ENCODE results near the gene USP6NL.

- TF ChIP-seq CTCF (IDR thresholded peaks at IDR 0.05) (no peak), POLR2A (IDR thresholded peaks at IDR 0.05) (no peak)
These were observed 40.7 kb downstream of the USP6NL start for GRCh38 chr10:11570751-11571150.

Data from lower leg skin (tissue), 3 donors.